HG03575 (cell line): ENCODE measurements around the gene LRP6.
"Not testable (repeated sequence)": the region's sequence is repeated elsewhere in the genome, so short reads cannot be mapped to it uniquely, and the experiment has no call there.

ENCODE experiments used
- ATAC-seq: cut with Tn5 transposase; IDR thresholded peaks from one replicate; pipeline ENCODE4 v1.9.1; 2021; ENCODE audit not compliant: unreplicated experiment, insufficient number of reproducible peaks, low FRiP score; ENCODE audit errors: extremely low read depth

Gene LRP6

DNA sequence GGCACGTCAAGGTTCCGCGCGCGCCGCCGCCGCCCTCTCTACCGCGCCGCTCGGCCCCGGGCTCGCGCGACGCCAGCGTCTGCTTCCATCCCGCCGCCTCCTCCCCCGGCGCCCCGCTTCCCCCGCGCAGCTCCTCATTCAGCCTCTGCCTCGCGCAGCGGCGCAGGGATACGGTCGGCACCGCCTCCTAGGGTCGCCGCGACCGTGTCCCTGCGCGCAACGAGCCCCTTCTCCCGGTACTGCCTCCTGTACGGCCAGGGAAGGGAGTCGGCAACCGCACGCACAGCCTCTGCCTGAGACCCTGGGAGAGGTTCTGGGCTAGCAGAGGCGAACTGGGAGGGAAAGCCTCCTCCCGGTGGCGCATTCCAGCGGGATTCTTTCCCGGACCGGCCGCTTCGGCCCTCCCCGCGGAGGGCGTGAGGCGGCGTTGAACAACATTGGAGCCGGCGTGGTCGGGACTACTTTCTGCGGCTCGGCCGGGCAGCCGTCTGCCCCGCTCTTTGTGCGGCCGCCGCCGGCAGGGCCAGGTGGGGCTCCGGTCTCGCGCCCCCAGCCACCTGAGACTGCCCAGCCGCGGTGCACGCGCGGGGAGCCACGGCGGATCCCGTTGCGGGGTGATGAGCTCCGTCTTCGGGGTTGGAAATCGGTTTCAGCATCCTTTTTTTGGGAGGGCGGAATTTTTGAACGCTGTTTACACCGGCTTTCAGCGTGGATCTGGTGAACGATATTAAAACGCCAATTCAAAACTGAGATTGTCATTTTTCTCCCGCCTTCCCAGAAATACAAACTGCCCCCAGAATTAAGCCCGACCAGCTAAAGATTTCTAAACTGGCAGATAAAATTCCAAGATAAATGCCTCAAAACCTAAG, at the start of gene LRP6:
Gene LRP6, minus strand, starts transcription at position 172 of the 869 bp plus-strand sequence. CDS start 309 bp downstream, outside the sequence.
- no peak for ATAC-seq

DNA sequence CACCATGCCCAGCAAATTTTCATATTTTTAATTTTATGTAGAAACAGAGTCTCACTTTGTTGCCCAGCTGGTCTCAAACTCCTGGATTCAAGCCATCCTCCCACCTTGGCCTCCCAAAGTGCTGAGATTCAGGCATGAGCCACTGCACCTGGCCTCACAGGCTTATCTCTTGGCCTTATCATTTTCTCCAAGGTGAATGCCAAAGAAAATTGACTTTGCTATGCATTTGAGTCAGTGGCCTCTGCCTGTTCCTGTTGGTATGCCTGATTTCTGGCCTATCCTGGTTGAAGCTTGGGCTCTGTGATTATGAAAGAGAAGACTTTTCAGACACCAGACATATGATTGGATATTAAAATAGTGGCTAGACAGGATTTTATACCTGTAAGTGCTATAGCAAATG, 49.0 kb upstream of the LRP6 start:
- ATAC-seq: no peak

GRCh38 chr12:12310695-12311094, 43.9 kb upstream of the LRP6 start:
- not testable (repeated sequence) for ATAC-seq

DNA sequence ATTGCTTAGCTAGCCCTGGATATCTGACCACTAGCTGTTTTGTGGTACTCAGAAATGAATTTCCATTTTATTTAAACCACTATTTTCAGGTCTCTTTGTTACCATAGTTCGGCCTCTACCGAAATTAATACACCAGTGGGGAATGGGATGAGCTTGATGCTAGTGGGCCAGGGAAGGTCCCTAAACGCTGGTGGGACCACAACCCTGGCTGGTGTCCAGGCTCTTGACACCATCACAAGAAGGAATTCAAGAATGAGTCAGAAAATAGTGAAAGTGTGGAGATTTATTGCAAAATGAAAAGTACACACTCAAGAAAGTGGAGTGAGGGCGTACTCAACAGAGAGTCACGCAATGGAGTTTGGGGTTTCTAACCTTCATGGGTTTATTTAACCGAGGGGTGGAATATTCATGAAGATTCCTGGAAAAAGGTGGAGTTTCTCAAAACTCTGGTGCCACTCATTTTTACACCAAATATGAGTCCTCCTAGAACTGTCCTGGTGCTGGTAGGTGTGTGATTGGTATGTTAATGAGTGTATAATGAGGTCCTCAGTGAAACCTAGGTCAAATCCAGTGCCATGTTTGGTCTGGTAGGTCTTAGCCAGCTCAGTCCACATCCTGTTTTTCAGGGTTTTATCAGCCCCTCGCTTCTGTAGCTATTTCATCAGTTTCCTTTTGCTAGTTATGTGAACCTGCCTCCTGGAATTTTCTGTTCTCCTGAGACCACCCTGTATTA, 38.9 kb upstream of the LRP6 start:
- no peak for ATAC-seq

GRCh38 chr12:12302976-12303375, 36.1 kb upstream of the LRP6 start:
- no peak for ATAC-seq

DNA sequence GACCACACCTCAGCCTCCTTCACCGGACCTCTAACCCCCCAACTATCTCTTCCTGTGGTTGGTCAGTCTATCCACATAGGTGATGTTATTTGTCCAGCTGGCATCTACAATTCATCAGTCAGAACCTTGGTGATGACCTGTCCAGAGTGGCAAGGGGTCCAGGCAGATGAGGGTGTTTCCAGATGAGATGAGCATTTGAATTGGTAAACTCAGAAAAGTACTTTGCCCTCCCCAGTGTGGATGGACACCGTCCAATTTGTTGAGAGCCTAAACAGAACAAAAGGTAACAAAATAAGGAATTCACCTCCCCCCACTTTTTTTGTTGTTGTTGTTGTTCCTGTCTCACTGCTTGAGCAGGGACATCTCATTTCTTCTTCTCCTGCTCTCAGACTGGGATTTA, 34.3 kb upstream of the LRP6 start:
- no peak for ATAC-seq

DNA sequence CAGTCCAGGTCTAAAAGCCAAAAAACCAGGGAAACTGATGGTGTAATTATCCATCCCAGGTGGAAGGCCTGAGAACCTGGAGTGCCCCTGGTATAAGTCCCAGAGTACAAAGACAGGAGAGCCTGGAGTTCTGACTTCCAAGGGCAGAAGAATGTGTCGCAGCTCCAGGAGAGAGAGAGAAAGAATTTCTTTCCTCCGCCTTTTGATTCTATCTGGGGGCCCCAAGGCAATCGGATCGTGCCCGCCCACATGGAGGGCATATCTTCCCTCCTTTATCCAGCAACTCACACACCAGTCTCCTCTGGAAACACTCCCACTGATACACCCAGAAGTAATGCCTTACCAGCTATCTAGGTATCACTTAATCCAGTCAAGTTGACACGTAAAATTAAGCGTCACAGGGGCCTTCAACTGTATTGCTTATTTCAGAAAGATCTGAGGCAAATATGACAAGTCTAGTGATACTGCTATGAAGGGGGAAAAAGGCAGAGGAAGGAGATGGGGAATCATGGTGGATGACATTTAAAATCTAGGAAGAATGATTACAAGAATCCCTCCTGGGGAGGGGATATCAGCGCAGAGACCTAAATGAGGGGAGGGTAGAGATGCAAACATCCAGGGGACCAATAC, 30.5 kb upstream of the LRP6 start:
- no peak for ATAC-seq

DNA sequence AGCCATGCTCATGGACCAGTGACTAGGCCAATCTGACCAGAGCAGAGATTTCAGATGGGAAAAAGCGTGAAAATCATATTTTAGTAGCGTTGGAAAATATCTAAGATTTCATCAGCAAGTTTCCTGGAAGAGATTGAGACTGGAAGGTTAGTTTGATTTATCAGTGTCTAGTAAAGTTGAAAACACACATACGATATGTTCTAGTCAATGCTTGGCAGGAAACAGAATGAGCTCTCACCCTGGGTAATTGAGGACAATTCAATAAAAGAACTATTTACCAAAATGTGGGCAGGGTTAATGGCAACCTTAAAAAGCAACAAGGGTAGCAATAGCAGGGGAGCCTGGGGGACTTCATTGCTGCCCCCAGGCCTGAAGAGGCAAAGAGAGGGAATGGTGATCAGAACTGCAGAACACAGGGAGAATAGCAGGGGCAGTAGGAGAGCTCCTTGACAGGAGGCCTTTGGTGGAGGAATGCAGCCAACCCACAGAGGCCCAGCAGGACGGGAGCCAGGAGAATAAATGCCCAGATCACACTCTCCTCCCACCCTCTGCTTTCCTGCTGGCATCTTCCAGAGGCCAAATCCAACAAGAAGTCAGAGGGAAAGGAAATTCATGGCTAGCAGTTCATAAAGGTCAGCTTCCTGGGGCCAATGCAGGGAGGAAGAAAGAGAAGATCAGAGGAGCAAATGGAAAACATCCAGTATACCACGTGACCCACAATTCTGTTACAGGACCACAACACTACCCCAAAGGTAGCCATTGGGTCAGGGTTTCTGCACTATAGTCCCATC, 27.6 kb upstream of the LRP6 start:
- no peak for ATAC-seq

- no peak for ATAC-seq
These were observed 23.4 kb upstream of the LRP6 start for GRCh38 chr12:12290206-12290605.

DNA sequence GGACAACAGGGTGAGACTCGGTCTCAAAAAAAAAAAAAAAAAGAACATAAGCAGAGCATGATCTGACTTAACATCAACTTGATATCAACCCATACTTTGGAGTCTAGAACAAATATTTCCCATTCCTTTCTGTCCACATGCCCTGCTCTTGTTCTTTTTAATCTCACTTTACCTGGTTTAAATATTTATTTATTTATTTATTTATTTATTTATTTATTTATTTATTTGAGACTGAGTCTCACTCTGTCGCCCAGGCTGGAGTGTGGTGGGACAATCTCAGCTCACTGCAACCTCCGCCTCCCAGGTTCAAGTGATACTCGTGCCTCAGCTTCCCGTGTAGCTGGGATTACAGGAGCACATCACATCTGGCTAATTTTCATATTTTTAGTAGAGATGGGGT, 19.6 kb upstream of the LRP6 start:
- ATAC-seq: no peak

- ATAC-seq: no peak
These were observed 16.0 kb upstream of the LRP6 start for GRCh38 chr12:12282761-12283425.

DNA sequence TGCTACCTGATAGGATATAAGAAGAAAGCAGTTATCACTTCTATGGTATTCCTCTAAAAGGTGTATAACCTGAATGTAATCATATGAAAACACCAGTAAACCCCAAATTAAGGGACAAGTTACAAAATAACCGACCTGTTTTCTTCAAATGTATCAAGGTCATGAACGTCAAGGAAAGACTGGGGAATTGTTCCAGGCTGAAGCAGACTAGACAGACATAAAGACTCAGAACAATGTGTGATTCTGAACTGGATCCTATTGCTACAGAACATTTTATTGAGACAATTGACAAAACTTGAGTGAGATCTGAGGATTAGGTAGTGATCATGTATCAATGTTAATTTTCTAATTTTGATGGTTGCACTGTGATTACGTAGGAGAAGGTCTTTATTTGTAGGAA, 15.4 kb upstream of the LRP6 start:
- ATAC-seq: no peak

DNA sequence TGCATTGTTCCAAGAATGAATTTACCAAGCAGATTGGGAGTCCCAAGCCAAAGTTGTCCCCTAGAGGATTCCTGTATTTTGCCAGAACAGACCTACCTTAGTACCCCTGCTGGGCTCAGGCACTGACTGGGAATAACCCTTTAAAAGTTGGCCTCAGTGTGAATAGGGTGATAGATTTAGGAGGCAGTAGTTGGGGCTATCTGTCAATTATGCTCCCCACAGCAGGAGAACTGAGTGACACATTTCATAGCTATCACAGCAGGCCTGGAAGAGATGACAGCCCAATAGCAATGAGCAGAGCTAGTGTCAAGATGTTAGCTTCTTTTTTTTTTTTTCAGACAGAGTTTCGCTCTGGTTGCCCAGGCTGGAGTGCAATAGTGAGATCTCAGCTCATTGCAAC, 14.3 kb upstream of the LRP6 start:
- no peak for ATAC-seq

GRCh38 chr12:12278899-12279298, 12.1 kb upstream of the LRP6 start:
- no peak for ATAC-seq

GRCh38 chr12:12275874-12276273, 9.0 kb upstream of the LRP6 start:
- ATAC-seq: no peak

DNA sequence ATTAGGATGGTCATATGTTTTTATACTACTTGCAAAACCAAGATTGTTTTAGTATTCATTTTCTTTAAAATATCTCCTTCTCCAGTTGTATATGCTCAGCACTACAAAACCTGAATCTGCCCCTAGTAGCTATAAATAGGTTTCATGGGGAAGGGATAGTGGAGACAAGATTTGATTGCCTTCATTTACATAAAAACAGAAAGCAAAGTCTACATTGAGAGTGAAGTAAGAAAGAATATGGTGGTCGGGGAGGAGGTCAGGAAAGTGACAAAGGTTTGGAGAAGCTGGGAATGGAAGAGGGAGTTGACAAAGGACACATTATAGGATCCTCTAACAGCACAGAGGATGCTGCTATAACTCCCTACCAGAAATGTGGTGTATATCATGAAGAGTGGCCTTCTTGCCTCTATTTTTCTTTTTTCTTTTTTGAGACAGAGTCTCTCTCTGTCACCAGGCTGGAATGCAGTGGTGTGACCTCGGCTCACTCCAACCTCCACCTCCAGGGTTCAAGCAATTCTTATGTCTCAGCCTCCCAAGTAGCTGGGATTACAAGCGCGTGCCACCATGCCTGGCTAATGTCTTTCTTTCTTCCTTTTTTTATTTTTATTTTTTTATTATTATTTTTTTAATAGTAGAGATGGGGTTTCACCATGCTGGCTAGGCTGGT, 6.6 kb upstream of the LRP6 start:
- no peak for ATAC-seq

DNA sequence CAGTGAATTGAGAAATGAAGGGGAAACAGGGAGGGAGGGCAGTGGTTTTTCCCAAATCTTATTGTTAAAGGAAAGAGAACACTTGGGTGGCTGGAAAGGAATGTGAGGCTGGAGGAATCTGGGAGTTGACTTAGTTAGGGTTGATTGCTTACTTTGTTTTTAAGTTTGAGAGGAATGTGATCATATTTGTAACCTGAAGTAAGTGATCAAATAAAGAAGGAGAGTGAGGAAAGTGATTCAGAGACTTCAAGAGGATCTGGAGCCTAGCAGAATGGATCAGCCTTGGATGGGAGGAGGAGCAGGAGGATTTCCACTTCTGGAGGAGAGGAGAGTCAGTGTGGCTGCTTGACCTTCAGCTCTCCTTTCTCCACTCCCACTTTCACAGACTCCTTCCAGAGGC, 6.0 kb upstream of the LRP6 start:
- ATAC-seq: no peak

DNA sequence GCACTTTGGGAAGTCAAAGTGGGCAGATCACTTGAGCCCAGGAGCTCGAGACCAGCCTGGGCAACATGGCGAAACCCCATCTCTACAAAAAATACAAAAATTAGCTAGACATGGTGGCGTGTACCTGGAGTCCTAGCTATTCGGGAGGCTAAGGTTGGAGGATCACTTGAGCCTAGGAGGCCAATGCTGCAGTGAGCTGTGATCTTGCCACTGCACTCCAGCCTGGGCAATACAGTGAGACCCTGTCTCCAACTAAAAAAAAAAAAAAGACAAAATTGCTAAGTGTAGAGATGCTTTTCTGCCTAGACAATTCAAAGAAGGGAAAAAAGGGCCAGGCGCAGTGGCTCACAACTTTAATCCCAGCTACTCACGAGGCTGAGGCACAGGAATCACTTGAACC, 3.4 kb upstream of the LRP6 start:
- ATAC-seq: no peak
